Smooth muscle cell (in vitro differentiated cells): ENCODE data around the gene LGR4. TPM values are rescaled to one million over a fixed set of nuclear protein-coding genes. Genes with fewer than 3 reads are reported as not detected.

Experiments
- DNase-seq: peaks from one replicate; lab custom pipeline; 2025; ENCODE audit not compliant: unreplicated experiment; lab: John Stamatoyannopoulos, UW
- H2AFZ ChIP-seq: fragments of 200-600 bp; sonication (generic); 2 replicates; pipeline ENCODE4 v1.6.0; 2016; ENCODE audit warnings: antibody characterized with exemption, low read depth, mild to moderate bottlenecking
- H3F3A ChIP-seq: fragments of 200-600 bp; sonication (generic); 2 replicates; pipeline ENCODE4 v1.6.0; 2017; ENCODE audit warnings: antibody characterized with exemption, low read depth
- H3K27ac ChIP-seq: fragments of 200-600 bp; sonication (generic); 2 replicates; pipeline ENCODE4 v1.5.1; 2016; ENCODE audit warnings: low read depth, mild to moderate bottlenecking
- H3K27me3 ChIP-seq: fragments of 200-600 bp; sonication (generic); 2 replicates; pipeline ENCODE4 v1.6.1; 2016; ENCODE audit warnings: low read depth, mild to moderate bottlenecking
- H3K36me3 ChIP-seq: fragments of 200-600 bp; sonication (generic); 2 replicates; pipeline ENCODE4 v1.5.1; 2016; ENCODE audit warnings: low read depth
- H3K4me1 ChIP-seq: fragments of 200-600 bp; sonication (generic); 2 replicates; pipeline ENCODE4 v1.5.1; 2016; ENCODE audit warnings: low read depth
- H3K4me2 ChIP-seq: fragments of 200-600 bp; sonication (generic); 2 replicates; pipeline ENCODE4 v1.6.0; 2016; ENCODE audit warnings: mild to moderate bottlenecking
- H3K4me3 ChIP-seq: fragments of 200-600 bp; sonication (generic); 2 replicates; pipeline ENCODE4 v1.5.1; 2016; ENCODE audit warnings: mild to moderate bottlenecking
- H3K79me2 ChIP-seq: fragments of 200-600 bp; sonication (generic); 2 replicates; pipeline ENCODE4 v1.6.0; 2016; ENCODE audit warnings: low read depth, mild to moderate bottlenecking
- H3K9ac ChIP-seq: fragments of 200-600 bp; sonication (generic); 2 replicates; pipeline ENCODE4 v1.6.0; 2016; ENCODE audit warnings: low read depth
- H3K9me3 ChIP-seq: fragments of 200-600 bp; sonication (generic); replicated peaks from 2 replicates; pipeline ENCODE4 v1.5.1; 2016; ENCODE audit warnings: low read depth
- H4K20me1 ChIP-seq: fragments of 200-600 bp; sonication (generic); 2 replicates; pipeline ENCODE4 v1.6.0; 2016; ENCODE audit warnings: low read depth
- WGBS: methylation state at CpG from one replicate; pipeline ENCODE4 v1.1.7; 2016; ENCODE audit warnings: low lambda C conversion rate; 5-methylcytosine and 5-hydroxymethylcytosine counted together
- polyA plus RNA-seq: library from polyadenylated mRNA; unstranded; fragments of >200 nt; fragmentation: Nextera tagmentation; extraction: Ambion mirVana; gene quantifications from 2 replicates; pipeline ENCODE4 v1.2.1, GENCODE V29; 2016
- total RNA-seq: library from RNA; depleted of rRNA; stranded (reverse); fragments of >200 nt; gene quantifications from 2 replicates; pipeline ENCODE4 v1.2.3, GENCODE V29; 2014
- TF ChIP-seq, protein P1 (sequence below): fragments of 200-600 bp; sonication (generic); IDR thresholded peaks from 2 replicates; pipeline ENCODE4 v1.5.1; 2017; ENCODE audit warnings: borderline replicate concordance, mild to moderate bottlenecking, antibody characterized with exemption; ENCODE audit not compliant: insufficient read depth, poor library complexity, severe bottlenecking

Gene LGR4
- total and polyA plus RNA-seq, 2 experiments from 2014 or later = 21.4 to 96.5 TPM

DNA sequence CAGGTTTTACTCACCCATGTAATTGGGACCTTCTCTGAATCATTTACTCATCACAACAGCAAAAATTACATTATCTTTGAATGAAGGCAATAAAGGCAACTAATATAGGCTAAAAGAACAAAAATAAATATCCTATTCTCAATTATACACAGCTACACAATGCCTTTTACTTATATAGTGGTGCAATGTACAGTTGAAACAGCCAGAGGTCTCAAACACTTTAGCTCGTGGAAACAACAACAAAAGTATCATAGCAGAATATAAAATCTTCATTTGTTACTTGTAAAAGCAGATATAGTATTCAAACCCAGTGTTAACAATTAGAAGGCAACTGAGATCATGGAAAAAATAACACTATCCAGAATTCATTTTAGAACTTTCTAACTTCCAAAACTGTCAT lies 88.9 kb downstream of the LGR4 start:
- Histone ChIP-seq H3K4me1 (peaks cover 37% of the 10 kb centered on the region), H3K4me2 (no peak overlapping the region), H3K4me3 (no peak overlapping the region), H3K27ac (no peak overlapping the region), H3K9me3 (no peaks in the 10 kb centered on the region), H3K27me3 (no peaks in the 10 kb centered on the region), H2AFZ (no peak overlapping the region), H4K20me1 (no peaks in the 10 kb centered on the region), H3F3A (no peaks in the 10 kb centered on the region), H3K9ac (no peak overlapping the region), H3K79me2 (no peaks in the 10 kb centered on the region), H3K36me3 (peaks cover 3% of the 10 kb centered on the region)
- no peak for DNase-seq
- 91% methylated on average over 1 of the region's 1 CpG for WGBS
- TF ChIP-seq, protein P1, sequence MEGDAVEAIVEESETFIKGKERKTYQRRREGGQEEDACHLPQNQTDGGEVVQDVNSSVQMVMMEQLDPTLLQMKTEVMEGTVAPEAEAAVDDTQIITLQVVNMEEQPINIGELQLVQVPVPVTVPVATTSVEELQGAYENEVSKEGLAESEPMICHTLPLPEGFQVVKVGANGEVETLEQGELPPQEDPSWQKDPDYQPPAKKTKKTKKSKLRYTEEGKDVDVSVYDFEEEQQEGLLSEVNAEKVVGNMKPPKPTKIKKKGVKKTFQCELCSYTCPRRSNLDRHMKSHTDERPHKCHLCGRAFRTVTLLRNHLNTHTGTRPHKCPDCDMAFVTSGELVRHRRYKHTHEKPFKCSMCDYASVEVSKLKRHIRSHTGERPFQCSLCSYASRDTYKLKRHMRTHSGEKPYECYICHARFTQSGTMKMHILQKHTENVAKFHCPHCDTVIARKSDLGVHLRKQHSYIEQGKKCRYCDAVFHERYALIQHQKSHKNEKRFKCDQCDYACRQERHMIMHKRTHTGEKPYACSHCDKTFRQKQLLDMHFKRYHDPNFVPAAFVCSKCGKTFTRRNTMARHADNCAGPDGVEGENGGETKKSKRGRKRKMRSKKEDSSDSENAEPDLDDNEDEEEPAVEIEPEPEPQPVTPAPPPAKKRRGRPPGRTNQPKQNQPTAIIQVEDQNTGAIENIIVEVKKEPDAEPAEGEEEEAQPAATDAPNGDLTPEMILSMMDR = no peak

DNA sequence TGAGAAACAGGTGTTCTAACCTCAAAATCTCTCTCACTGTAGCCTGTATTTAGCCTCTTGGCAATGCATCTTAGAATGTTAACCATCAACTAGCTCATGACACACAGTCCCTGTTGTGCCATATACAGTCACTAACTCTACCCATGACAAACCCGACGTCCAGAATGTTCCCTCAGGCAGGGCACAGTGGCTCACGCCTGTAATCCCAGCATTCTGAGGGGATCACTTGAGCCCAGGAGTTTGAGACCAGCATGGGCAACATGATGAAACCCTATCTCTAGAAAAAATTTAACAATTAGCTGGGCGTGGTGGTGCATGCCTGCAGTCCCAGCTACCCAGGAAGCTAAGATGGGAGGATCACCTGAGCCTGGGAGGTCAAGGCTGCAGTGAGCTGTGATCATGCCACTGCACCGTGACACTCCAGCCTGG lies 91.3 kb downstream of the LGR4 start:
- H3K4me2 ChIP-seq = no peak overlapping the region
- H3K27ac ChIP-seq = no peak overlapping the region
- H3K79me2 ChIP-seq = no peaks in the 10 kb centered on the region
- no peaks in the 10 kb centered on the region for H3K9me3 ChIP-seq
- H3K4me1 ChIP-seq = peaks cover 13% of the 10 kb centered on the region
- no peaks in the 10 kb centered on the region for H3K27me3 ChIP-seq
- no peaks in the 10 kb centered on the region for H4K20me1 ChIP-seq
- no peak overlapping the region for H3K9ac ChIP-seq
- no peak overlapping the region for H2AFZ ChIP-seq
- 77% methylated on average over 5 of the region's 5 CpGs for WGBS
- TF ChIP-seq, protein P1 = no peak
- no peak for DNase-seq
- peaks cover 7% of the 10 kb centered on the region for H3K36me3 ChIP-seq
- H3F3A ChIP-seq = no peaks in the 10 kb centered on the region
- H3K4me3 ChIP-seq = no peak overlapping the region

DNA sequence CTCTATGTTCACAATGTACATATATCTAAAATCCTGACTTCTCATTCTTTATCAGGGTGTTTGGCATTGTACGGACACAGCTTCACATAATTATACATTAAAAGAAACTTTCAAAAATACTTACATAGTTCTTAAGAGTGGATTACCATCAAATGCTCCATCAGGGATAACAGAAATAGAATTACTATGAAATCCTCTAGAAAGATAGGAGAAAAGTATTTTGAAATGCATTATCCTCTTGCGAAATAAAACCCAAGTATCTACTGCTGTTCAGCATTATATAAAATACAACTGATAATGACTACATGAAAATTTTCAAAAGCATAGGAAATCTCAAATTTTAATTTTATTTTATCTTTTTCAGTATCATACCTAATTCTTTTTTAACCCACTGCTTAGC lies 91.8 kb downstream of the LGR4 start:
- no peak overlapping the region for H2AFZ ChIP-seq
- no peaks in the 10 kb centered on the region for H3K27me3 ChIP-seq
- H3K36me3 ChIP-seq = peaks cover 7% of the 10 kb centered on the region
- H3K27ac ChIP-seq = no peak overlapping the region
- no peak overlapping the region for H3K9ac ChIP-seq
- no peak overlapping the region for H3K4me3 ChIP-seq
- H3K9me3 ChIP-seq = no peaks in the 10 kb centered on the region
- TF ChIP-seq, protein P1 = no peak
- no peak overlapping the region for H3K4me2 ChIP-seq
- no peaks in the 10 kb centered on the region for H4K20me1 ChIP-seq
- no peaks in the 10 kb centered on the region for H3K79me2 ChIP-seq
- 87% methylated on average over 2 of the region's 2 CpGs for WGBS
- H3K4me1 ChIP-seq = peaks cover 8% of the 10 kb centered on the region
- DNase-seq = no peak
- no peaks in the 10 kb centered on the region for H3F3A ChIP-seq

DNA sequence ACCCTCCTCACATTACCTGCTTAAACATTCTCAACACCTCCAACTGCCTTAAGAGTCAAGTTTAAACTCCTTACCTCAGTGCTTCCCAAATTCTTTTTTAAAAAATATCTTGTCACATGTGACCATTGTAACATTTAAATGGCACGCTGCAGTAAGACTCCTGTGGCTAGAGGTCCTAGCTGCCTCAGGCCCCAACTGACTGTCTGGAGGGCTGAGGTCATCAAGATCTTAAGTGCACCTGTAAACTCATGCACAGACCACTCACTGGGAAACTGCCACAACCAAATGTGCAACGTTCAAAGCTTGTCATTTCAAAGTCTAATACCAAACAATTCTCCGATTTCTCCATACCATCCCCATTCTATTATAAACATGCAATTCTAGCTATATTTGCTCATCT lies 93.1 kb downstream of the LGR4 start:
- no peaks in the 10 kb centered on the region for H3K9me3 ChIP-seq
- H3K27me3 ChIP-seq = no peaks in the 10 kb centered on the region
- no peak overlapping the region for H3K4me3 ChIP-seq
- H4K20me1 ChIP-seq = no peaks in the 10 kb centered on the region
- 80% methylated on average over 3 of the region's 3 CpGs for WGBS
- no peak overlapping the region for H3K4me2 ChIP-seq
- H3K79me2 ChIP-seq = no peaks in the 10 kb centered on the region
- TF ChIP-seq, protein P1 = no peak
- no peaks in the 10 kb centered on the region for H3F3A ChIP-seq
- H2AFZ ChIP-seq = no peak overlapping the region
- H3K36me3 ChIP-seq = peaks cover 10% of the 10 kb centered on the region
- H3K27ac ChIP-seq = no peak overlapping the region
- H3K4me1 ChIP-seq = no peaks in the 10 kb centered on the region
- H3K9ac ChIP-seq = no peak overlapping the region
- no peak for DNase-seq
